GM12892 (cell line): ENCODE results near the gene PER2.

Source experiments
- POLR2A ChIP-seq: IDR thresholded peaks from 2 replicates; pipeline ENCODE4 v1.6.1; 2011; ENCODE audit warnings: low read depth, low read length, control low read depth
- POLR2AphosphoS5 ChIP-seq: IDR thresholded peaks from 2 replicates; pipeline ENCODE4 v1.6.1; 2011; ENCODE audit warnings: low read depth, low read length, control low read depth
- TAF1 ChIP-seq: IDR thresholded peaks from 2 replicates; pipeline ENCODE4 v1.6.1; 2011; ENCODE audit warnings: low read depth, mild to moderate bottlenecking, control low read depth, low read length, borderline replicate concordance

DNA sequence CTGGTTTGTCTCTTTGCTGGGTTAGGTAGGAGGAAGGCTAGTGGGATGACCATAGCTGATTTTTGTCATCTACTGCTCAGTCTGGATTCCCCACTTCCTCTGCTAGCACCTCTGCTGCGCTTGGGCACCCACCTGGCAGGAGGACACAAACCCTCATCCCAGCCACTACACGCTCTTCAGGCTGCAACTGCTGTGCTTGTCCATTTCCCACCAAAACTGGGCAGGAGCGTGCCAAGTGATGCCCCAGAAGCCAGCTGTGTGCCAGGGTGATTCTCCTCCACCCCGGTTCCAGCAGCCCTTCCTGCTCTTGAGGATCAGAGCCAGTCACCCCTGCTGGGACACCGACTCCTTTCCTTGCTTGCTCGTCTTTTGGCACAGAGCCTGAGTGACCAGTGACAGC is 15.7 kb upstream of the PER2 start:
- no peak for TF ChIP-seq POLR2A
- no peak for TF ChIP-seq TAF1
- no peak for TF ChIP-seq POLR2AphosphoS5
